HTR-8/SVneo (cell line): ENCODE measurements around the gene CLEC2D.
"Not testable (repeated sequence)": the region's sequence is repeated elsewhere in the genome, so short reads cannot be mapped to it uniquely, and the experiment has no call there.

Source experiments
- DNase-seq: peaks from one replicate; pipeline ENCODE4 v3.0.0; 2011; ENCODE audit warnings: low spot score, mixed read lengths; ENCODE audit not compliant: insufficient read length
- FAIRE-seq: peaks from 2 replicates; lab custom pipeline; 2011; peaks lifted over from hg19 to GRCh38; lab: Jason Lieb, UNC

The CLEC2D gene

DNA sequence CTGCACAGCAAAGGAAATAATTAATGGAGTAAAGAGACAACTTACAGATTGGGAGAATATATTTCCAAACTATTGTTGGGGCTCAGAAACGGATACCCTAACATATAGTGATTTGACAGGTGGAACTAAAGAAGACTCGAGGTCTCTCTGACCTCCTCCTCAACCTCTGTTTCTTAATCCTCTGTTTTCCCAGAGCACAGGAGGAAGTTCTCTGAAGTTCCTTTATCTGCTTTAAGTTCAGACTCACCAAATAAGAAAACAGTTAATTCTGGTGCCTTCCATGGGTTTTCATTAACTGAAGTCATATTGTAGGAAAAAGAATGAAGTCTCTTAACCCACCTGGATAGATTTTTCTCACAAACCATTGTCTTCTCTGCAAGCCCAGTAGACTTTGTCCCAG, 29.2 kb downstream of the CLEC2D start:
- DNase-seq (no peak), FAIRE-seq (no peak)

DNA sequence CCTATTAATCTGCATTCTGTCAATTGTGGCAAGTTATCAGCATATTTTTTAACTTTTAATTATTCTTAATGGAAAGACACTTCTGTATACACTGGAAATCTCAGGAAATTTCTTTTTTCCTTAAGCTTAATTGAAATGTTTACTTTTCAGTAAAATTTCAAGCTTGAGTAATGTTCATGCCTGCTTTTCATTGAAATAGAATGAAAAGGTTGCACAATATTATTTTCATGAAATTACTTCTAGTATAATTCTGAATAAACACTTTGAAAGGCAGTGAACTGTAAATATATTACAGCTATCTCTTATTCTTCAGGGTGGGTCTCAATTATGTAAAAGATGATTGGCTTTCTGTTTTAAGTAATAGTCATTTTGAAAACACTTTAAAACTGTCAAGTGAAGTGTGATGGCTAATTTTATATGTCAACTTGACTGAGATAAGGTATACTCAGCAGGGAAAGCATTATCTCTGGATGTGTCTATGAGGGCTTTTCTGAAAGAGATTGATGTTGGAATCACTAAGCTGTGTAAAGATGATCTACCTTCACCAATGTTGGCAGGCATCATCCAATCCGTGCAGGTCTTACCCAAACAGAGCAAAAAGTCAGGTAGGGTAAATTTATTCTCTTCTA, 29.9 kb downstream of the CLEC2D start:
- no peak for DNase-seq
- no peak for FAIRE-seq

DNA sequence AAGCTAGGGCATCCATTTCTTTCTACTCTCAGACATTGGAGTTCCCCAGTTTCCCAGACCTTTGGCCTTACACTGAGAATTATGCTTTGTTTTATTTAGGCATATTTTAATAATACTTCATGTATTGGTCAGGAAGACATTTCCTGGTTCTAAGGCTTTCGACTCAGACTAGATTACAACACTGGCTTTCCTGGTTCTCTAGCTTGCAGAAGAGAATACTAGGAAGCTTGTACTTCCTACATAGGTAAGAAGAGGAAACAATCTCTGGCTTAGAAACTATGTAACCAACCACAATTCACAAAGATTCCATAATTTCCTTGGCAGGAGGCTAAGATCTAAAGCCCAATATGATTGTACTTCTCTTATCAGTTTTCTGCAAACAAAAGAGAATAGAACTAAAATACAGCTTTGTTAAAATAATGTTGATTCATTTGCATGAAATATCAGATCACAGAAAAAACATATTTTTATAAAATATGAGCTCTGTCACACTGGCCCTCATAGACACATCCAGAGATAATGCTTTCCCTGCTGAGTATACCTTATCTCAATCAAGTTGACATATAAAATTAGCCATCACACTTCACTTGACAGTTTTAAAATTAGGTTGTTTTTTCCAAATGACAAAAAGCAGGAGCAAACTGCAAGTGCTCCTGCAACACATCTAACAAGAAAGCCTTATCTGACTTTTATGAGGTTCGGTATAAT, 30.5 kb downstream of the CLEC2D start:
- FAIRE-seq: no peak
- no peak for DNase-seq

DNA sequence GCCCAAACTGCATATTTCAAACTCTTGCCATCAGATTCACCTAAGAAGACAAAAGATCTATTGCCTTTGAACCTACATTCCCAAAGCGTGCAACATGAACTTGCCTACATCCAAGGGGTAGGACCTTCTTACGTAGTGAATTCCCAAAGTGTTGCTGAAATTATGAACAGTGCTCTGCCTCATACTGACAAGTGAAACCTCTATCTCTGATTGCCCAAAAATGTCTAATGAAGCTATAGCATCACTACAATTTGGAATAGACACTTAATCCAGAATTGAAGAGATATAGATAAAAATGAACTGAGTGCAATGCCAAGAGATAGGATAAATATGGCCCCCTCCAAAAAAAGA, 31.1 kb downstream of the CLEC2D start:
- no peak for DNase-seq
- FAIRE-seq: no peak

DNA sequence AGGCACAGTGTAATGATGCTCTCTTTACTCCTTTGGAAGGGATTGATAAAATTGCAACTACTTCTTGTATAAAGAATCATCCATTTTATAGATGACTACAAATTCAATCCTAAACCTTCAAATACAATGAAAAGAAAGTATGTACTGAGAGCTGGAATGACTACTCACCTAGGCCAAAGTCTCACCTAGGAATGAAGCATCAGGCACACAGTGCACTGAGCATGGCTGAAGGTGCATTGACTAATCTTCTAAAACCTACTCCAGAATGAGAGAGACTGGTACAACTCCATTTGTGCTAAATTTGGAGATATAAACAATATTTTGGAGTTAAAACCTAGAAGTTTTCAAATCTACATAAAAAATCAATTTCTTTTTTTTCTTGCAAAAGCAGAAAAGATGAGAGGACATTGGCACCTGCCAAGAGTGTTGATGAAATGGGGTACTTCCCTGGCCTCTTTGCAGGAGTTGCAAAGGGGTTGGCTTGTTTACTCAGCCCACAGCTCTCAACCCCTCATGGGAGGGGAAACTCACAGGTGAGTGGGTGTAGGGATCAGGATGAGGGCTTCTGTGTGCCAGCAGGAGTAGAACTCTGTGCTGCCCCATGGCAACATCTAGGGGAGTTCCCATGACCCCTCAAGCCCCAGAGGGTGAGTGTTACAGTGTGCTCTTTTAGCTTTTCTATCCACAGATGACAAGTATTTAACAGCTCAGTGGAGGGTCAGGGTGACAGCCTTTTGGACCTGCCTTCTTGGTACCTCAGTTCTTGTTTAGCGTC, 32.1 kb downstream of the CLEC2D start:
- DNase-seq (no peak), FAIRE-seq (no peak)

DNA sequence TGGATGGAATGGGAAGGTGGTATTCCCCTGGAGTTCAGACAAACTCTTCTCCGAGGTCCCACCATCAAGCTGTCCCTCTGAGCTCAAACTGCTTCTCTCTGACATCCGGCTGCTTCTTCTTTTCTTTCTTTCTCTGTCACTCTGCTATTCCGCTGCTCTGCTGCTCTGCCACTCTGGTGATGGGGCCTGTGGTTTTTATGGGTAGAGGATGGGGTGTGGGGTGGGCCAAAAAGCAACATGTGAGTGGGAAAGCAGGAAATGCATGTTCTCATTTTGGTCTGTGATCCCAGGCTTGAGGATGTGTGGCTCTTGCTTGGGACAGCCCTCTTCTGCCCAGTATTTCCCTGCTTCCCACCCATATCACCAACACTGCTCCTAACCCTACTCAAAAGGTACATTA, 32.7 kb downstream of the CLEC2D start:
- DNase-seq: no peak
- FAIRE-seq: no peak

DNA sequence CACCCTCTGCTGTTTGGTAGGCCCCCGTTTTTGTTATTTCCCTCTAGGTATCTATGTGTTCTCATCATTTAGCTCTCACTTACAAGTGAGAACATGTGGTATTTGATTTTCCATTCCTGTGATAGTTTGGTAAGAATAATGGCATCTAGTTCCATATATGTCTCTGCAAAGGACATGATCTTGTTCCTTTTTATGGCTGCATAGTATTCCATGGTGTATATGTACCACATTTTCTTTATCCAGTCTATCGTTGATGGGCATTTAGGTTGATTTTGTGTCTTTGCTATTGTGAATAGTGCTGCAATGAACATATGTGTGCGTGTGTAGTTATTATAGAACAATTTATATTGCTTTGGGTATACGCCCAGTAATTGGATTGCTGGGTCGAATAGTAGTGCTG, 35.0 kb downstream of the CLEC2D start:
- not testable (repeated sequence) for FAIRE-seq, DNase-seq

DNA sequence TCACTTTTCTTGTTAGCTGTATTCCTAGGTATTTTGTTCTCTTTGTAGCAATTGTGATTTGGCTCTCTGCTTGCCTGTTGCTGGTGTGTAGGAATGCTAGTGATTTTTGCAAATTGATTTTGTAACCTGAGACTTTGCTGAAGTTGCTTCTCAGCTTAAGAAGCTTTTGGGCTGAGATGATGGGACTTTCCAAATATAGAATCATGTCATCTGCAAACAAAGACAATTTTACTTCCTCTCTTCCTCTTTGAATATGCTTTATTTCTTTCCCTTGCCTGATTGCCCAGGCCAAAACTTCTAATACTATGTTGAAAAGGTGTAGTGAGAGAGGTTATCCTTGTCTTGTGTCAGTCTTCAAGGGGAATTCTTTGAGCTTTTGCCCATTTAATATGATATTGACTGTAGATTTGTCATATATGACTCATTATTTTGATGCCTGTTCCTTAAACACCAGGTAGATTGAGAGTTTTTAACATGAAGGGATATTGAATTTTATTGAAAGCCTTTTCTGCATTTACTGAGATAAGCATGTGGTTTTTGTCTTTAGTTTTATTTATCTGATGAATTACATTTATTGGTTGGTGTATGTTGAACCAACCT, 36.7 kb downstream of the CLEC2D start:
- DNase-seq (no peak), FAIRE-seq (no peak)

DNA sequence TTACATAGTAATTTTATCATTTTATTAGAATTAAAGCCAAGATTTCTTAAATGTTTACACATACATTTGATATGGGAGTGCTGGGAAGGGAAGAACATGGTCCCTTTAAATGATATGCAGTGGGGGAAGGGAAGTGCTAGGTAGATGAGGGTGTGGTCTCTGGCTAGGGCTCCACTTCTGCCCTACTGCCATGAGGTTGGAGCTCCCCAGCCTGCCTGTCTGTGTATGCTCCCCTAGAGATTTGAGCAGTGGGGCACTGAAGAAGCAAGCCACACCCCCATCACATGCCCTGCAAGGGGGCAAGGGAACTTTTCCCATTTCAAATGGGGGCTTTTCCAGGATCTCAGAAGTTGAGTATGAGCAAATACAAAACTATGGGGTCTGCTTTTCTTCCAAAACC, 37.8 kb downstream of the CLEC2D start:
- no peak for FAIRE-seq
- no peak for DNase-seq

DNA sequence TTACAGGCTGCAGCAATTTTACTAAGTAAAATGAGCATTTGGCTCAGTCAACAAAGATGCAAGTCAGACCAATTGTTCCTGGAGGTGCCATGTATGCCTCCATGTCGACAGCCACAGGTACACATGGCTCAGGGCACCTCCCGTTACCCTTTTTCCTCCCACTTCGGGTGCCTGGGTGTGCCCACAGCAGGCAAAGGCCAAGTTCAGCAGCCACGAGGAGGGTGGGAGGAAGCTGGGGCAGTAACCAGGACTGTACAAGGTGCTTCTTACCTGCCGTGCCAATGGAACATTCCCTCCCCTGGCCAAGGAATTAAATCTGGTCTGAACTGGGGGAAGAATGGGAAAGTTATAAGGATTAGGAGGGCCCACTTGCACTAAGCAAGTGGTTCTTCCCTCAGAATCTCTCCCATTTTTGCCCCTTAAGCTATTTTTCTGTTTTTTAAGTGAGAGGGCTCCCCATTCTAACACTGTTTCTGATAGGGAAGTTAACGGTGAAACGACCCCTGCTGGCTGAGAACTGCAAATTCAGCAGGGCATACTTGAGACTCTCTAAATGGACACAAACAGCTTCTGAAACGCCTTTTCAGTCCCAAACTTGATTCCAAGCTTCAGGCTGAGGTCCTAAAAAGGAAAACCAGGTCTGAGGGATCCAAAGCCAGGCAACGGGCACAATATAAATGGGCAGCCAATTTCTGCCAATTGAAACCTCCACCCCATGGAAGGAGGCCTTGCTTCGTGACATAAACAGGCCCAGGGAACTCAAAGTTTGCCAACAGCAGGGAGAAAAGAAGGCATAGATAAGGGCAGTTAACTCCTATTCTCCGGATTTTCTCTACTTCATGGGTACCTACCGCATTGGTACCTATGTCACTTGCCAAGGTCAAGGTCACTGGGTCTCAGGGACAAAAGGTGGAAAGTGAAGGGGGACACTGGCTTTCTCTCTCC, 38.6 kb downstream of the CLEC2D start:
- no peak for FAIRE-seq
- peak; percentile 18 for DNase-seq

DNA sequence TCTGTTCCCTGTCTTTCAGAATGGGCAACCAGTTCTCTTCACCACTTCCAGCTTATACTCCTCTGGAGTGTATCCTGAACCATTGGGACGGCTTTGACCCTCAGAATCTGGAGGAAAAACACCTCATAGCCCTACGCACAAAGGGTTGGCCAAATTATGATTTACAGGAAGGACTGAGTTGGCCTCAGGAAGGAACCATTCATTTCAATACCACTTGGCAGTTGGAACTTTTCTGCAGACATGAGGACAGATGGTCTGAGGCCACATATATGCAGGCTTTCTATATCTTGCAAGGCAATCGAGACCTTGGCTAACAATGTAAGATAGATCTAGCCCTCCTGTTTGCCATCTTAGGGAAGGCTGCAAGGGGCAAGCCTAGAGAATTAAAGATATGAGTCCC, 39.3 kb downstream of the CLEC2D start:
- no peak for DNase-seq
- FAIRE-seq: no peak

DNA sequence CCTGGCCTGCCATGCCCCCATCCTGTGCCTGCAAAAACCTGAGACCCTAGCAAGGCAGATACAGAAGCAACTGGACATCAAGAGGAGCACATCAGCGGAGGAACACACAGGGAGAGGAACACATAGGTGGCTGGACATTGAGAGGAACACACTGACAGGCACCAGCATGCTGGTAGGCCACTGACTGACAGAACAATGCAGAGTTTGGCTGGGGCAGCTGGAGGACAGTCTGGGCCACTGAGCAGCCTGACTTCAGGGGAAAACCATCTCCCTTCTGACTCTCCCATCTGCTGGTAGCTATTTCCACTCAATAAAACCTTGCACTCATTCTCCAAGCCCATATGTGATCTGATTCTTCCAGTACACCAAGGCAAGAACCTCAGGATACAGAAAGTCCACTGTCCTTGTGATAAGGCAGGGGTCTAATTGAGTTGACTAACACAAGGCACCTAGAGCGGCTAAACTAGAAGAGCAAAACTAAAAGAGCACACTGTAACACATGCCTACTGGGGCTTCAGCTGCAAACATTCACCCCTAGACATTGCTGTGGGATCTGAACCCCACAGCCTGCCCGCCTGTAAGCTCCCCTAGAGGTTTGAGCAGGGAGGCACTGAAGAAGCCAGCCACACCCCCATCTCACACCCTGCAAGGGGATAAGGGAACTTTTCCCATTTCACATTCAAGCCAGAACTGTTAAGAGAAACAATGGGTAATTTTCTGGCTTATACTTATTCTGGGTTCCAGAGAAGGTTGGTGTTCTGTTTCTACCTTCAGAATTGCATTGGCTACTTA, 41.3 kb downstream of the CLEC2D start:
- no peak for FAIRE-seq
- DNase-seq: no peak

DNA sequence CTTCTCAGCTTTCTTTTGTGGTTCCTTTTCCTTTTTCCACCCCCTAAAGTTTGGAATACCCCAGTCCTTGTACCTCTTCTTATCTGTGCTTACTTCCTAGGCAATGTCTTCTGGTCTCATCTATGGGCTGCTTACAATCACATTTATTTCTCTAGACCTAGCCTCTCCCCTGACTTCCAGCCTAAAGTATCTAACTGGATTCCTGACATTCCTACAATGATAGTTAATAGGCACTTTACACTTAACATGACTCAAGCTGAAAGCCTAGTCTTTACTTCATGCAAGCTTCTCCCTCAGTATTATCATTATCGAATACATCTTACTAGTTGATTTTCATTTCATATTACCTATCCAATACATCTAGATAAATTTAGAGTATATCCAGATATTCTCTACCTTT, 42.2 kb downstream of the CLEC2D start:
- no peak for FAIRE-seq
- DNase-seq: no peak

DNA sequence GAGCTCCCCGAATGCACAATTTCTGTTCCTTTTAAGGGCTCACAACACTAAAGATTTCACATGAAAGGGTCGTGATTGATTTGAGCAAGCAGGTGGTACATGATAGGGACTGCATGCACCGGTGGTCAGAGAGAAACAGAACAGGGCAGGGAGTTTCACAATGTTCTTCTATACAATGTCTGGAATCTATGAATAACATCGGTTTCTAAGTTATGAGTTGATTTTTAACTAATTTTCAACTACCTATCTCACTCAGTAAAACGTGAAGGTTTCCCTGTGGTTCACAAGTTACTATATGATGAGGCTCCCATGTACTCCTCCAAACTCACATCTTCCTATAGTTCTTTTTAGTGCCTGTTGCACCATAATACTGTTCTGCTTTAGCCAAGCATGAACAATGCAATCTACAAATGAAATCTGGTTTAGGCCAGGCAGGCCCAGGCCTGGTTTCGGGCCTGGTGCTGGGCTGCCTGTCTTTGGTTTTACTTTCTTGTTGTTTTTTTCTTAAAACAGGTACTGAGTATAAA, 43.6 kb downstream of the CLEC2D start:
- DNase-seq, FAIRE-seq: not testable (repeated sequence)

DNA sequence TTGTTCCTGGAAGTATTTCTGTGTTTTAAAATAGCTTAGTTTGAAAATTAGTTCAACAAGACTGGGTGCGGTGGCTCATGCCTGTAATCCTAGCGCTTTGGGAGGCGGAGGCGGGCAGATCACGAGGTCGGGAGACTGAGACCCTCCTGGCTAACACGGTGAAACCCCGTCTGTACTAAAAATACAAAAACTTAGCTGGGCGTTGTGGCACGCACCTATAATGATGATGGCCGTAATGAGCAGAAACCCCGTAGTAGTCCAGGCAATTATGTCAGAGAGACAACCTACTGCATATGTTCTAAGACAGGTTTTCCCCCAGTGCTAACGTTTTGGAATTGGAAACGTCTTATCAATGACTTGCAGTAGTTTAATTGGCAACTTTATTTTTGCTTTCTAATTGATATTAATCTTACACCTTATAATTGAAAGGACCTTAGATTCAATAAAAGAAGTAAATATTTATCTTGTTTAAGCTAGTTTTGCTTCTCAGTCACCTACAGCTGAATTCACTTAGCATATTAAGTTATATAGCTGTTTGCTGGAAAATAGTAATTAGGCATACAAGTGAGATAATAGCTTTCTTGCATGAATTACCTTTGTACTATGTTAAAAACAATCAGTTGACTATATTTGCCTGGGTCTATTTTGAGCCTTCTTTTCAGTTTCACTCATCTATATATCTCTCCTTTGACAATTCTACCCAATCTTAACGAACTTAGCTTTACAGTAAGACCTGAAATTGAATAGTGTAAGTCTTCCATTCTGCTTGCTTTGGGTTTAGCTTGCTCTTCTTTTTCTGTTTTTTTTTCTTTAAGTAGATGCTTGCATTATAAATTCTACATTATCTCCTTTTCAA, 47.8 kb downstream of the CLEC2D start:
- no peak for FAIRE-seq

DNA sequence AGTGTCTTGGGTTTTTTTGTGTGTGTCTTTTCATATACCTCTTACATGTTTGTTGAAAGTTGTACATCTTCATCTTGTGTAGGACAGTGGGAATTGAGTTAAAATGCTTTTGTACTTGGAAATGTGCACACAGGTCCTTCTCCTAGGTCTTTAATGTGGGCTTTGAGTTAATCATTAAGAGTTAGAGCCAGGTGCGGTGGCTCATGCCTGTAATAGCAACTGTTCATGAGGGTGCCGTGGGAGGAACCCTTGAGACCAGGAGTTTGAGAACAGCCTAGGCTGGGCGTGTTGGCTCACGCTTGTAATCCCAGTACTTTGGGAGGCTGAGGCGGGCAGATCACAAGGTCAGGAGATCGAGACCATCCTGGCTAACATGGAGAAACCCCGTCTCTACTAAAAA, 49.5 kb downstream of the CLEC2D start:
- DNase-seq (no peak), FAIRE-seq (no peak)

More for the DNA sequence above, 47.8 kb downstream of the CLEC2D start:
- DNase-seq: no peak

DNA sequence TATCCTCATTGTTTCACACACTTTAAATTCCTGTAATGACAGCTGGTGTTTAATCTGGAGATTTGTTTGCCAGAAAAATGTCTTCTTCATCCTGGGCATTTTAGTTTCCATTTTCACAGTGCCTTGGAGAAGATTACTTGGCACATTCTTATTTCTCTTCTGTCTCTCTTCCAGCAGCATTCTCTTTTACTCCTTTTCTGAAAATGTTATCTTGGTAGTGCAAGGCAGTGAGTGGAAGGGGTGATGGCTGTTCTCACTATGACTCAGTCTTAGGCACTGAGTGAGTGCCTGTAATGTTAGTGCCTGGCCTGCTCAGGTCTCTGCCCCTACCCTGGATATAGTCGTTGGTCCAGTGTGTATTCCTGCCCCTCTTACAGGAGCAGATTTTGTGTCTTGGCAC, 50.3 kb downstream of the CLEC2D start:
- DNase-seq: no peak
- no peak for FAIRE-seq
